K562 (cell line): ENCODE data around the gene PLPP4. TPM values are rescaled to one million over a fixed set of nuclear protein-coding genes. Genes with fewer than 3 reads are reported as not detected.

ENCODE experiments used
- ASH1L ChIP-seq: fragments of 450-650 bp; IDR thresholded peaks from 2 replicates; pipeline ENCODE4 v1.6.1; 2018; ENCODE audit warnings: borderline replicate concordance, mild to moderate bottlenecking, low read depth; ENCODE audit not compliant: partially characterized antibody
- FOXM1 ChIP-seq, 2 experiments: fragments of 450-650 bp in 1 of 2; sonication (generic) in 1 of 2; formaldehyde crosslinking in 1 of 2; IDR thresholded peaks; 2 replicates each; pipeline versions ENCODE4 v1.6.1 to v1.9.0; 2017 to 2022; ENCODE audit warnings: low read depth in 2 of 2, mild to moderate bottlenecking in 2 of 2, missing genetic modification reagents in 1 of 2, moderate library complexity in 1 of 2
- HEY1 ChIP-seq: fragments of 250-450 bp; sonication (Bioruptor Pico); IDR thresholded peaks from 2 replicates; pipeline ENCODE4 v1.5.0; 2020; ENCODE audit warnings: mild to moderate bottlenecking, moderate library complexity, borderline replicate concordance
- polyA plus RNA-seq, 8 experiments: library from polyadenylated mRNA; depleted of rRNA in 4 of 8; stranded (reverse) in 5 of 8; unstranded in 3 of 8; fragments of >200 nt; fragmentation: Nextera tagmentation in 2 of 8; fragmentation: Illumina TruSeq in 1 of 8; extraction: Ambion mirVana in 2 of 8; extraction: Trizol in 1 of 8; gene quantifications; 2 replicates each; pipeline versions ENCODE4 v1.2.1 to v1.2.3, GENCODE V29; 2011 to 2014; ENCODE audit warnings: inconsistent platforms in 1 of 8, missing spikeins in 1 of 8
- total RNA-seq, 7 experiments: library from RNA; depleted of rRNA in 6 of 7; stranded (reverse); fragments of >200 nt in 6 of 7; fragmentation: Illumina TruSeq in 2 of 7; extraction: Trizol in 2 of 7; gene quantifications; 2 replicates each; pipeline versions ENCODE4 v1.2.1 to v1.2.3, GENCODE V29; 2011 to 2021; ENCODE audit warnings: low replicate concordance in 1 of 7
- TF ChIP-seq, protein P1 (sequence below): fragments of 200-800 bp; sonication (Bioruptor generic); IDR thresholded peaks from 2 replicates; pipeline ENCODE4 v1.6.1; 2016; ENCODE audit warnings: missing genetic modification characterization, missing compliant biosample characterization
- TF ChIP-seq, protein P2 (sequence below): fragments of 450-650 bp; IDR thresholded peaks from 2 replicates; pipeline ENCODE4 v1.7.0; 2016; ENCODE audit warnings: borderline replicate concordance

Gene PLPP4
- total and polyA plus RNA-seq, 9 of the 15 experiments (the other 6 are each of a cell fraction or from before 2014, with no cell fraction given): 0.08 TPM; not detected in 8

DNA sequence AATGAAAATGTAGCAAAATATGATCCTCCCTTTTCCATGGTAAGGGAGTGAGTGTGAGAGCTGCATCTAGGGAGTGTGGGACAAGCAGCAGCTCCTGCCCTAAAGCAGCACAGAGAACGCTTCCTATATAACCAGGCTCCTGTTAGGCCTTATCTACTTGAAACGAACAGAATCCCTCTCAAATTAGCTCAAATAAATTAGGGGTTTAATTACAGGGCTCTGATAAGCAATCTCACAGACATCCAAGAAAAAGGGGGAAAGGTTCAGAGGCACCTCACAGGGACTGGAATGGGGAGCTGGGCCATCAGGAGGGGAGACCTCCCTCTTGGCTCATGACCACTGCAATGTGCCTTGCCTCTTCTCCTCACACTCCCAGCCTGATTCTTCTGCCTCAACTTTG lies 57.9 kb downstream of the PLPP4 start (continued):
- TF ChIP-seq, protein P1, sequence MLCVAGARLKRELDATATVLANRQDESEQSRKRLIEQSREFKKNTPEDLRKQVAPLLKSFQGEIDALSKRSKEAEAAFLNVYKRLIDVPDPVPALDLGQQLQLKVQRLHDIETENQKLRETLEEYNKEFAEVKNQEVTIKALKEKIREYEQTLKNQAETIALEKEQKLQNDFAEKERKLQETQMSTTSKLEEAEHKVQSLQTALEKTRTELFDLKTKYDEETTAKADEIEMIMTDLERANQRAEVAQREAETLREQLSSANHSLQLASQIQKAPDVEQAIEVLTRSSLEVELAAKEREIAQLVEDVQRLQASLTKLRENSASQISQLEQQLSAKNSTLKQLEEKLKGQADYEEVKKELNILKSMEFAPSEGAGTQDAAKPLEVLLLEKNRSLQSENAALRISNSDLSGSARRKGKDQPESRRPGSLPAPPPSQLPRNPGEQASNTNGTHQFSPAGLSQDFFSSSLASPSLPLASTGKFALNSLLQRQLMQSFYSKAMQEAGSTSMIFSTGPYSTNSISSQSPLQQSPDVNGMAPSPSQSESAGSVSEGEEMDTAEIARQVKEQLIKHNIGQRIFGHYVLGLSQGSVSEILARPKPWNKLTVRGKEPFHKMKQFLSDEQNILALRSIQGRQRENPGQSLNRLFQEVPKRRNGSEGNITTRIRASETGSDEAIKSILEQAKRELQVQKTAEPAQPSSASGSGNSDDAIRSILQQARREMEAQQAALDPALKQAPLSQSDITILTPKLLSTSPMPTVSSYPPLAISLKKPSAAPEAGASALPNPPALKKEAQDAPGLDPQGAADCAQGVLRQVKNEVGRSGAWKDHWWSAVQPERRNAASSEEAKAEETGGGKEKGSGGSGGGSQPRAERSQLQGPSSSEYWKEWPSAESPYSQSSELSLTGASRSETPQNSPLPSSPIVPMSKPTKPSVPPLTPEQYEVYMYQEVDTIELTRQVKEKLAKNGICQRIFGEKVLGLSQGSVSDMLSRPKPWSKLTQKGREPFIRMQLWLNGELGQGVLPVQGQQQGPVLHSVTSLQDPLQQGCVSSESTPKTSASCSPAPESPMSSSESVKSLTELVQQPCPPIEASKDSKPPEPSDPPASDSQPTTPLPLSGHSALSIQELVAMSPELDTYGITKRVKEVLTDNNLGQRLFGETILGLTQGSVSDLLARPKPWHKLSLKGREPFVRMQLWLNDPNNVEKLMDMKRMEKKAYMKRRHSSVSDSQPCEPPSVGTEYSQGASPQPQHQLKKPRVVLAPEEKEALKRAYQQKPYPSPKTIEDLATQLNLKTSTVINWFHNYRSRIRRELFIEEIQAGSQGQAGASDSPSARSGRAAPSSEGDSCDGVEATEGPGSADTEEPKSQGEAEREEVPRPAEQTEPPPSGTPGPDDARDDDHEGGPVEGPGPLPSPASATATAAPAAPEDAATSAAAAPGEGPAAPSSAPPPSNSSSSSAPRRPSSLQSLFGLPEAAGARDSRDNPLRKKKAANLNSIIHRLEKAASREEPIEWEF (CRISPR knock-in tag): no peak
- no peak for TF ChIP-seq HEY1 (CRISPR knock-in tag)
- TF ChIP-seq FOXM1 (IDR thresholded peaks at IDR 0.05; ENCODE audit: low read depth): no peak
- TF ChIP-seq FOXM1 (CRISPR knock-in tag; IDR thresholded peaks at IDR 0.05; ENCODE audit: low read depth): no peak
- TF ChIP-seq, protein P2, sequence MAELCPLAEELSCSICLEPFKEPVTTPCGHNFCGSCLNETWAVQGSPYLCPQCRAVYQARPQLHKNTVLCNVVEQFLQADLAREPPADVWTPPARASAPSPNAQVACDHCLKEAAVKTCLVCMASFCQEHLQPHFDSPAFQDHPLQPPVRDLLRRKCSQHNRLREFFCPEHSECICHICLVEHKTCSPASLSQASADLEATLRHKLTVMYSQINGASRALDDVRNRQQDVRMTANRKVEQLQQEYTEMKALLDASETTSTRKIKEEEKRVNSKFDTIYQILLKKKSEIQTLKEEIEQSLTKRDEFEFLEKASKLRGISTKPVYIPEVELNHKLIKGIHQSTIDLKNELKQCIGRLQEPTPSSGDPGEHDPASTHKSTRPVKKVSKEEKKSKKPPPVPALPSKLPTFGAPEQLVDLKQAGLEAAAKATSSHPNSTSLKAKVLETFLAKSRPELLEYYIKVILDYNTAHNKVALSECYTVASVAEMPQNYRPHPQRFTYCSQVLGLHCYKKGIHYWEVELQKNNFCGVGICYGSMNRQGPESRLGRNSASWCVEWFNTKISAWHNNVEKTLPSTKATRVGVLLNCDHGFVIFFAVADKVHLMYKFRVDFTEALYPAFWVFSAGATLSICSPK: no peak
- TF ChIP-seq ASH1L: no peak
